PFSK-1 (cell line): ENCODE measurements around the gene POP7.

ENCODE experiments used
- FOXP2 ChIP-seq: optimal IDR thresholded peaks from 2 replicates; pipeline ENCODE3; 2011; ENCODE audit warnings: borderline replicate concordance, control low read depth, inconsistent platforms; ENCODE audit not compliant: insufficient read depth; ENCODE audit errors: extremely low read length, extremely low read depth
- POLR2AphosphoS5 ChIP-seq: IDR thresholded peaks from 2 replicates; pipeline ENCODE4 v1.6.1; 2012; ENCODE audit warnings: low read depth, mild to moderate bottlenecking, control low read depth, low read length, moderate library complexity
- SIN3A ChIP-seq: IDR thresholded peaks from 2 replicates; pipeline ENCODE4 v1.6.1; 2012; ENCODE audit warnings: mild to moderate bottlenecking, low read length, moderate library complexity, borderline replicate concordance; ENCODE audit not compliant: insufficient read depth
- TAF1 ChIP-seq: IDR thresholded peaks from 2 replicates; pipeline ENCODE4 v1.6.1; 2012; ENCODE audit warnings: low read length, control low read depth, borderline replicate concordance; ENCODE audit not compliant: insufficient read depth
- TF ChIP-seq, protein P1 (sequence below), 2 experiments: IDR thresholded peaks; 2 replicates each; pipeline versions ENCODE4 v1.6.1 to v1.8.0; 2011 to 2012; ENCODE audit warnings: low read depth in 2 of 2, low read length in 2 of 2, control low read depth in 1 of 2, inconsistent platforms in 1 of 2, mild to moderate bottlenecking in 1 of 2, moderate library complexity in 1 of 2; ENCODE audit not compliant: insufficient read depth in 1 of 2

POP7 gene

DNA sequence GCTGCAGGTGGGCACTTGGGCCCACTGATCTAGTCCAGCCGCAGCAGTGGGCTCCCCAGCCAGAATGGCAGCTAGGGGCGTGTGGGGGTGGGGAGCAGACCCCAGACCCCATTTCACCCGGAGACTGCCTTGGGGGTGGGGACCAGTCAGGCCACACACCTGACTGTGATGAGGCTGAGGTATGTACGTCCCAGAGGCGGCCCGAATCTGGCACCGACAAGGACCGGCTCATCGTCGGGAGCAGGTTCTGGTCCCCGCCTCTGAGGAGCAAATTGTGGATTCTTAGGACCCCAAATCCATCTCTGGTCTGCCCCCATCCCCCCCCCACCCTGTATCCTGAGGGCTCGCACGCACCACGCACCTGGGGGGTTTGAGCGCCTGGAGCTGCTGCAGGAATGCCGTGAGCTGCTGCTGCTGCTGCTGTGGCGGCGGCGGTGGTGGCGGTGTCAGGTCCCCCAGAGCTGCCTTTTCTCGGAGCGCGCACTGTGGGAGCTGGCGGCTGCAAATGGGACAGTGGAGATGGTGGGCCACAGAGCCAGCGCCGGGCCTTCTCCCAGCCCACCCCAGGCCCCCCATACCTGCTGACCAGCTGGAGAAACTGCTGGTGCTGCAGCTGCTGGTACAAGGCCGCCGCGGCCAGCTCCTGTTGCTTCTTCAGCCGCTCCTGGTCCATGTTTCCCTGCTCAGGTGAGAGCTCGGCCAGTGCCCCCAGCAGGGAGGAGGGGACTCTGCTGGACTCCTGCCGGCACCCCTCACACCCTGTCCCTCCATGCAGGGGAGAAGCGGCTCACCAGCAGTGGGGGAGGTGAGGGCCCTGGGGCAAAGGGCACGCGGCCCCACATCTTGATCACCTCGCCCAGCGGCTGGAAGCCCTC is 22.0 kb upstream of the POP7 start:
- TF ChIP-seq, protein P1, sequence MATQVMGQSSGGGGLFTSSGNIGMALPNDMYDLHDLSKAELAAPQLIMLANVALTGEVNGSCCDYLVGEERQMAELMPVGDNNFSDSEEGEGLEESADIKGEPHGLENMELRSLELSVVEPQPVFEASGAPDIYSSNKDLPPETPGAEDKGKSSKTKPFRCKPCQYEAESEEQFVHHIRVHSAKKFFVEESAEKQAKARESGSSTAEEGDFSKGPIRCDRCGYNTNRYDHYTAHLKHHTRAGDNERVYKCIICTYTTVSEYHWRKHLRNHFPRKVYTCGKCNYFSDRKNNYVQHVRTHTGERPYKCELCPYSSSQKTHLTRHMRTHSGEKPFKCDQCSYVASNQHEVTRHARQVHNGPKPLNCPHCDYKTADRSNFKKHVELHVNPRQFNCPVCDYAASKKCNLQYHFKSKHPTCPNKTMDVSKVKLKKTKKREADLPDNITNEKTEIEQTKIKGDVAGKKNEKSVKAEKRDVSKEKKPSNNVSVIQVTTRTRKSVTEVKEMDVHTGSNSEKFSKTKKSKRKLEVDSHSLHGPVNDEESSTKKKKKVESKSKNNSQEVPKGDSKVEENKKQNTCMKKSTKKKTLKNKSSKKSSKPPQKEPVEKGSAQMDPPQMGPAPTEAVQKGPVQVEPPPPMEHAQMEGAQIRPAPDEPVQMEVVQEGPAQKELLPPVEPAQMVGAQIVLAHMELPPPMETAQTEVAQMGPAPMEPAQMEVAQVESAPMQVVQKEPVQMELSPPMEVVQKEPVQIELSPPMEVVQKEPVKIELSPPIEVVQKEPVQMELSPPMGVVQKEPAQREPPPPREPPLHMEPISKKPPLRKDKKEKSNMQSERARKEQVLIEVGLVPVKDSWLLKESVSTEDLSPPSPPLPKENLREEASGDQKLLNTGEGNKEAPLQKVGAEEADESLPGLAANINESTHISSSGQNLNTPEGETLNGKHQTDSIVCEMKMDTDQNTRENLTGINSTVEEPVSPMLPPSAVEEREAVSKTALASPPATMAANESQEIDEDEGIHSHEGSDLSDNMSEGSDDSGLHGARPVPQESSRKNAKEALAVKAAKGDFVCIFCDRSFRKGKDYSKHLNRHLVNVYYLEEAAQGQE (IDR thresholded peaks at IDR 0.05; ENCODE audit: insufficient read depth in 1 of 2, low read depth in 2 of 2, low read length in 2 of 2): no peak

- TF ChIP-seq FOXP2 (no peak), POLR2AphosphoS5 (no peak), SIN3A (no peak), TAF1 (no peak)
- TF ChIP-seq, protein P1 (IDR thresholded peaks at IDR 0.05; ENCODE audit: insufficient read depth in 1 of 2, low read depth in 2 of 2, low read length in 2 of 2): no peak
These were observed 21.3 kb upstream of the POP7 start for GRCh38 chr7:100684534-100685042.

GRCh38 chr7:100685049-100685605 is 20.8 kb upstream of the POP7 start:
- TF ChIP-seq POLR2AphosphoS5 (no peak), TAF1 (no peak), FOXP2 (no peak), SIN3A (no peak)
- TF ChIP-seq, protein P1 (IDR thresholded peaks at IDR 0.05; ENCODE audit: insufficient read depth in 1 of 2, low read depth in 2 of 2, low read length in 2 of 2): no peak

DNA sequence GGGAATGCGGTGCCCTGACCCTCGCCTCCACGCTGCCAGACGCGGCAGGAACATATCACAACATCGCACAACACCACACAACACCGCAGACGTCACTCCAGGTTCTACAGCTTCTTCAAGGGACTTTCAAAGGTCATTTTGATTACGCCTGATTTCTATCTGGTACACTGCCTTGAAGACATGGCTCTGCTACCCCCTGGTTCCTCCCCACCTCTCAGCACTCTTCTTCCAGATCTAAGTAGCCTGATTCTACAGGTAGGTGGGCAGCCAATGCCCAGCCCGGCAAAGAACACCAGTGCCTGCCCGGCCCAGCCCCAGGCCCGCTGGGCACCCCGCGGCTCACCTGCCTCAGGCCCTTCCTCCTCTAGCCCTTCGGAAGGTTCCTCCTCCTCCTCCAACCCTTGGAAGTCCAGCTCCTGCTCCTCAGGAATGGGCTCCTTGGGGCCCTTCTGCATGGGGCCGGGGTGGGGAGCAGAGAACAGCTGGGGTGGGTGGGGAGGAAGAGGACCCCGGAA is 20.2 kb upstream of the POP7 start:
- TF ChIP-seq, protein P1 (IDR thresholded peaks at IDR 0.05; ENCODE audit: insufficient read depth in 1 of 2, low read depth in 2 of 2, low read length in 2 of 2): no peak
- no peak for TF ChIP-seq POLR2AphosphoS5
- no peak for TF ChIP-seq SIN3A
- TF ChIP-seq FOXP2: no peak
- TF ChIP-seq TAF1: no peak
